ENCODE results near the gene CYP26A1.

Gene CYP26A1, protein sequence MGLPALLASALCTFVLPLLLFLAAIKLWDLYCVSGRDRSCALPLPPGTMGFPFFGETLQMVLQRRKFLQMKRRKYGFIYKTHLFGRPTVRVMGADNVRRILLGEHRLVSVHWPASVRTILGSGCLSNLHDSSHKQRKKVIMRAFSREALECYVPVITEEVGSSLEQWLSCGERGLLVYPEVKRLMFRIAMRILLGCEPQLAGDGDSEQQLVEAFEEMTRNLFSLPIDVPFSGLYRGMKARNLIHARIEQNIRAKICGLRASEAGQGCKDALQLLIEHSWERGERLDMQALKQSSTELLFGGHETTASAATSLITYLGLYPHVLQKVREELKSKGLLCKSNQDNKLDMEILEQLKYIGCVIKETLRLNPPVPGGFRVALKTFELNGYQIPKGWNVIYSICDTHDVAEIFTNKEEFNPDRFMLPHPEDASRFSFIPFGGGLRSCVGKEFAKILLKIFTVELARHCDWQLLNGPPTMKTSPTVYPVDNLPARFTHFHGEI

DNA sequence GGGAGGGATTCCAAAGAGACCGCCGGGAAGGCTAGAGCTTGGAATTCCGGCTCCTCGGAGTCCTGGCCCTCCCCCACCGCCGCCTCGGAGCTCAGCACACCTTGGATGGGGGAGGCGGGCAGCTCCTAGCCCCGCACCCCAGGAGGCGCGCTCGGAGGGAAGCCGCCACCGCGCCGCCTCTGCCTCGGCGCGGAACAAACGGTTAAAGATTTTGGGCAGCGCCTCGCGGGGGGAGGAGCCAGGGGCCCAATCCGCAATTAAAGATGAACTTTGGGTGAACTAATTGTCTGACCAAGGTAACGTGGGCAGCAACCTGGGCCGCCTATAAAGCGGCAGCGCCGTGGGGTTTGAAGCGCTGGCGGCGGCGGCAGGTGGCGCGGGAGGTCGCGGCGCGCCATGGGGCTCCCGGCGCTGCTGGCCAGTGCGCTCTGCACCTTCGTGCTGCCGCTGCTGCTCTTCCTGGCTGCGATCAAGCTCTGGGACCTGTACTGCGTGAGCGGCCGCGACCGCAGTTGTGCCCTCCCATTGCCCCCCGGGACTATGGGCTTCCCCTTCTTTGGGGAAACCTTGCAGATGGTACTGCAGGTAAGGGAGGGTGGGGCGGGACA, at the start of gene CYP26A1:
TSS of gene CYP26A1 (plus strand) at position 355 of the 608 bp plus-strand sequence. CDS start at position 397, 42 bp downstream.
- peak; percentile 18 for DNase-seq
- in situ Hi-C loops (cut with HindIII; ENCODE audit: low pct_ligation_motif_present, low pct_unique_long_range_greater_than_20kb, low sequenced_read_pairs) = no loop called here

DNA sequence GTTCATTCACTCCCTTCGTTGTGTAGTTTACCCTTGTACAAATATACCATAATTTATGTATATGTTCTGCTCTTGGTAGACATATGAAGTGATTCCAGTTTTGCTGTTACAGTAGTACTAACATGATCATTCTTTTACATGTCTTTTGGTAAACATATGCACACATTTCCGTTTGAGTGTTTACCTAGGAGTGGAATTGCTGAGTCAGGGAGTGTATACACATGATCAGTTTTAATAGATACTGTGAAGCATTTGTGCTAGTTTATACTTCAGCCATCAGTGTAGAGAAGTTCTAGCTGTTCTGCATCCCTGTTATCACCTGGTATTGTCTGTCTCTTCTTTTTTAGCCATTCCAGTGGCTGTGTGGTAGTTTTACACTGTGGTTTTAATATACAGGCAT, 47.6 kb upstream of the CYP26A1 start:
- in situ Hi-C loops (cut with HindIII; ENCODE audit: low pct_ligation_motif_present, low pct_unique_long_range_greater_than_20kb, low sequenced_read_pairs) = no loop called here
- no peak for DNase-seq

DNA sequence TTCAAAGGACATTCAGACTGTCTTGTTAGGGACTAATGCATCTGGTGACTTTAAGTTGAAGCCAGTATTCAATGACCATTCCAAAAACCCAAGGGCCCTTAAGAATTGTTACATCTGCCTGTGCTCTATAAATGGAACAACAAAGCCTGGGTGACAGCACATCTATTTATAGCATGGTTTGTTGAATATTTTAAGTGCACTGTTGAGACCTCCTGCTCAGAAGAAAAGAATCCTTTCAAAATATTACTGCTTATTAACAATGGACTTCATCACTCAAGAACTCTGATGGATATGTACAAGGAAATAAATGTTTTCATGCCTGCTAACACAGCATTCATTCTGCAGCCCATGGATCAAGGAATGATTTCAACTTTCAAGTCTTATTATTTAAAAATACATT, 46.2 kb upstream of the CYP26A1 start:
- DNase-seq = no peak
- in situ Hi-C loops (cut with HindIII; ENCODE audit: low pct_ligation_motif_present, low pct_unique_long_range_greater_than_20kb, low sequenced_read_pairs) = no loop called here

DNA sequence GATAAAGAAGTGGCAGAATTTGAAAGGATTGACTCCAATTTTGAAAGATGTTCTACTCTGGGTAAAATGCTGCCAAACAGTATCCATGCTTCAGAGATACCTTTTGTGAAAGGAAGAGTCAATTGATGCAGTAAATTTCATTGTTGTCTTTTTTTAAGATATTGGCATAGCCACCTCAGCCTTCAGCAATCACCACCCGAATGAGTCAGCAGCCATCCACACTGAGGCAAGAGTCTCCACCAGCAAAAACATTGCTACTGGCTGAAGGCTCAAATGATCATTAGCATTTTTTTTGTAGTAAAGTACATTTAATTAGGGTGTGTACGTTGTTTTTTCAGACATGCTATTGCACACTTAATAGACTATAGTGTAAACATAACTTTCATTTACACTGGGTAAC, 44.8 kb upstream of the CYP26A1 start:
- in situ Hi-C loops (cut with HindIII; ENCODE audit: low pct_ligation_motif_present, low pct_unique_long_range_greater_than_20kb, low sequenced_read_pairs) = no loop called here
- peak; percentile 36 for DNase-seq

DNA sequence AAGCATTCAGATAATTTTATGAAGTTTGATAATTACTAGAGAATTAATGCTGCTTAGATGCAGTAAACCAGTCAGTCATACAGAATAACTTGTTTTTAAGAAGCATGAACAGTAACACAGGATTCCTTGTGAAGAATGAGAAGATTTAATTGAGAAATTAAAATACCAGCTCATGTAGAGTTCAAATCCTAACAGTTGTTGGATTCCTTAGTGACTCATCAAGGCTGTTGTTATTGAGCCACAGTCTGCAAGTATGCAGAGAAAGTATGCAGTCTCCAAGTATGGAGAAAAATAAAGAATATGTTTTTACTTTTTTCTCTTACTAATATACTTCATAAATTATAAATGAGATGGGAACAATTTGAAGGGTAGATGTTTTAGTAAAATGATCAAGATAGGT, 43.3 kb upstream of the CYP26A1 start:
- DNase-seq = peak; percentile 69
- in situ Hi-C loops (cut with HindIII; ENCODE audit: low pct_ligation_motif_present, low pct_unique_long_range_greater_than_20kb, low sequenced_read_pairs) = no loop called here

DNA sequence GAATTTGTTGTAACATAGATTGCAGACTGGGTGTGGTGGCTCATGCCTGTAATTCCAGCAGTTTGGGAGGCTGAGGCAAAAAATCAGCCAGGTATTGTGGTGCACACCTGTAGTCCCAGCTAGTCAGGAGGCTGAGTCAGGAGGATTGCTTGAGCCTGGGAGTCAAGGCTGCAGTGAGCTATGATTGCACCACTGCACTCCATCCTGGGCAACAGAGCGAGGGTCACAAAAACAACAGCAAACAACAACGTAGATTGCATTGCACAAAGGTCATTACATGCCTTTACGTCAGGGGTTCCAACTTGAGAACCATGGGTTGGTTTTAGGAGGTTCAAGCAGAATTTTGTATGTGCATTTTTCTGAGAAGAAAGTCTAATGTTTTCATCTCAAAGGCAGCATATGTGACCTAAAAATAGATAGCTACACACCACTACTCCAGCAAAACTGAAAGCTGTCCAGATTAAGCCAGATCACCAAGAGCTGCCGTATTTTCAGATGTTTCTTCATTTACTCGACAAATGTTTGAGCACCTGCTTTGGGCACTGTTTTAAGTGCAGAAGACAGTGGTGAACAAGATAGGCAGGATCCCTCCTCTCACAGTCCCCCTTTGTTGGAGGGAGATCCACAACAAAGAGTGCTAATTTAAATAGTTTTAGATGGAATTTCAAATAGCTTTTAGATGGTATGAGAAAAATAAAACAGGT, 41.4 kb upstream of the CYP26A1 start:
- in situ Hi-C loops (cut with HindIII; ENCODE audit: low pct_ligation_motif_present, low pct_unique_long_range_greater_than_20kb, low sequenced_read_pairs) = no loop called here
- DNase-seq = no peak

DNA sequence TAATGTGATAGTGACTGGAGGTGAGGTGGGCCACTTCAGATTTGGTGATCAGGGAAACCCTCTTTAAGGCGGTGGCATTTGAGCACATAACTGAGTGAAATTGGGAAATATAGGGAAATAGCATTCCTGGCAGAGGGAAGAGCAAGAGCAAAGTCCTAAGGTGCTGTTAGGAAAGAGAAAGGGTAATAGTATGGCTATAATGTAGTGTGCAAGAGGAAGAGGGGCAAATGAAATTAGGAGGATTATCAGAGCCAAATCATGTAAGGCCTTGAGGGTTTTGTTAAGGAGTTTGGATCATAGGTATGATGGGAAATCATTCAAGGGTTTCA, 40.9 kb upstream of the CYP26A1 start:
- in situ Hi-C loops (cut with HindIII; ENCODE audit: low pct_ligation_motif_present, low pct_unique_long_range_greater_than_20kb, low sequenced_read_pairs) = no loop called here
- no peak for DNase-seq

DNA sequence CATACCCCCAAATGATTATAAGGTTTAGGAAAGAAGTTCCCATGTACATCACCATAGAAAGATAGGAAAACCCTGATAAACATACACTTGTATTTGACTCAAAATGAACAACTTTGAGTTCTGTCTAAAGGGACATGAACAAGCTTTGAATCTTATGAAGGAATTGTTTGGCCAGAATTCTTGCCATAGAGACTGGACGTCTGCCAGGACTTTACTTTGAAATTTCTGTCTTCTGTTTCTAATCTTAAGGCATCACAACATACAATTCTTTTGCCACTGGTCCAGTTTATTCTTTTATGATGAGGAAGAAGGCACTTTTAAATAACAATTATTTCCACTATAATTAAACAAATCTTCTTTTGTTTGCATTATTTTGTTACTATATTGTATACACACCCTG, 39.3 kb upstream of the CYP26A1 start:
- DNase-seq = no peak
- in situ Hi-C loops (cut with HindIII; ENCODE audit: low pct_ligation_motif_present, low pct_unique_long_range_greater_than_20kb, low sequenced_read_pairs) = no loop called here

DNA sequence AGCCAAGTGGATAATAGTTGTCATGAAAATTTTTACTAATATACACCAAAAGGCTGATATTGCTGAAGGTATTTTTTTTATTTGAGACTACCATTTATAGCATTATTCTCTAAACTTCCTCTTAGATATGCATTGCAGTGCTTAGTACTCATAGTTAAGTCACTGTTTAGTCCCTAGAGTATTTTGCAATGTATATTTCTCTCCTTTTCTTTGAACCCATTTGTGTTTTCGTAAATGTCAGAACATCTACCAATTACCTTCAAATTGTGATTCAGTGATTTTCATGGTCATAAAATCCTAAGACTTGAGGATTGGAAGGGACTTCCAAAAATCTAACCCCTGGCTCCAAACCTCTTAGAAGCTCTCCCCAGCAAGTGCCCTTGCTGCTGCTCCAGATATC, 34.6 kb upstream of the CYP26A1 start:
- no peak for DNase-seq
- in situ Hi-C loops (cut with HindIII; ENCODE audit: low pct_ligation_motif_present, low pct_unique_long_range_greater_than_20kb, low sequenced_read_pairs) = no loop called here

DNA sequence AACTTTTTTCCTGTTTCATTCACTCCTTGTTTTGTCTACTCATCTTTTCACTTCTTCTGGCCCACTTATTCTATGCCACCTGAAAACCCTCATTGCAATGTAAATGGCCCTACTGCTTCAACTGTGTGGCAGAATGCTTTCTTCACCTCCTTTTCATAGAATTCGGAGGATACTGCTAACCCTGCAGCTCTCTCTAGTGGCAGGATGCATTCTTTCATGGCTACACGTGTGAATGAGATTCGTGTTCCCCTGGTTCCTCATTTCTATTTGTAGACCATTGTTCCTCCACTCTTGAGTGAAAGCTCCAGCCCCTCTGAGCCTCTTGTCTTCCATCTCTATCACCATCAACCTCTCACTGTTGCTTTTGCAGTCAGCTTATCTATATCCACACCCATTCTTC, 34.0 kb upstream of the CYP26A1 start:
- in situ Hi-C loops (cut with HindIII; ENCODE audit: low pct_ligation_motif_present, low pct_unique_long_range_greater_than_20kb, low sequenced_read_pairs) = no loop called here
- DNase-seq = peak; percentile 57

DNA sequence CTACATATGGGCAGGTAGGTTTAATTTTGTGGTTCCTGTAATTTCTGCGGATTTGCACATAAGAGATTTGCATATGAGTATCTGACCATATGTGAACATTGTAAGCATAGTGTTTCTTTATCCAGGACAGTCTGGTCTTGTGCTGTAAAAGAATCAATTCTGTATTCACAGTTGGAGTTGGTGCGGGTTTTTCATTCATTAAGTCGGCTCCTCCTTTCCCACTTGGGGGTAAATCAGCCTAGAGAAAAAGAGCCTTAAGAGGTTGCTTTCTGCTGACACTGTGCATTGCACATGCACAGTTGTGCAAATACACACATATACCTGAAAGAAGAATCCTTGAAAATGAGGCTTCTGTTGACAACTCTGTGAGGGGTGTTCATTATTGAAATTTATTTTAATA, 19.2 kb upstream of the CYP26A1 start:
- DNase-seq = no peak
- in situ Hi-C loops (cut with HindIII; ENCODE audit: low pct_ligation_motif_present, low pct_unique_long_range_greater_than_20kb, low sequenced_read_pairs) = no loop called here

DNA sequence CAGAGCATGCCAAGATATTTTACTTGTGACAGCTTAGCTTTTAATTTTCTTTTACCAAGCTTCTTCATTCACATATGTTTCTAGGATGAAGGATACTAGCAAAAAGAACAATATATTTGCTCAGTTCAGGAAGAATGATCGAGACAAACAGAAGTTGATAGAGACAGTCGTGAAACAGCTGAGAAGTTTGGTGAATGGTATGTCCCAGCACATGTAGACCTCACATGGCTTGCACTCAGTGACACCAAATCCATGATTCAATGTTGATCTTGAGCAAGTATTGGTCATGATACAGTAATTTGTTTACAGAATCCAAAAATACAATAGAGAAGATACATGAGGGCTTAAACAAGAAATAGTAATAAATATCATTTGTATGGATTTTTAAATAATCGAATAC, 15.6 kb upstream of the CYP26A1 start:
- no peak for DNase-seq
- in situ Hi-C loops (cut with HindIII; ENCODE audit: low pct_ligation_motif_present, low pct_unique_long_range_greater_than_20kb, low sequenced_read_pairs) = no loop called here

DNA sequence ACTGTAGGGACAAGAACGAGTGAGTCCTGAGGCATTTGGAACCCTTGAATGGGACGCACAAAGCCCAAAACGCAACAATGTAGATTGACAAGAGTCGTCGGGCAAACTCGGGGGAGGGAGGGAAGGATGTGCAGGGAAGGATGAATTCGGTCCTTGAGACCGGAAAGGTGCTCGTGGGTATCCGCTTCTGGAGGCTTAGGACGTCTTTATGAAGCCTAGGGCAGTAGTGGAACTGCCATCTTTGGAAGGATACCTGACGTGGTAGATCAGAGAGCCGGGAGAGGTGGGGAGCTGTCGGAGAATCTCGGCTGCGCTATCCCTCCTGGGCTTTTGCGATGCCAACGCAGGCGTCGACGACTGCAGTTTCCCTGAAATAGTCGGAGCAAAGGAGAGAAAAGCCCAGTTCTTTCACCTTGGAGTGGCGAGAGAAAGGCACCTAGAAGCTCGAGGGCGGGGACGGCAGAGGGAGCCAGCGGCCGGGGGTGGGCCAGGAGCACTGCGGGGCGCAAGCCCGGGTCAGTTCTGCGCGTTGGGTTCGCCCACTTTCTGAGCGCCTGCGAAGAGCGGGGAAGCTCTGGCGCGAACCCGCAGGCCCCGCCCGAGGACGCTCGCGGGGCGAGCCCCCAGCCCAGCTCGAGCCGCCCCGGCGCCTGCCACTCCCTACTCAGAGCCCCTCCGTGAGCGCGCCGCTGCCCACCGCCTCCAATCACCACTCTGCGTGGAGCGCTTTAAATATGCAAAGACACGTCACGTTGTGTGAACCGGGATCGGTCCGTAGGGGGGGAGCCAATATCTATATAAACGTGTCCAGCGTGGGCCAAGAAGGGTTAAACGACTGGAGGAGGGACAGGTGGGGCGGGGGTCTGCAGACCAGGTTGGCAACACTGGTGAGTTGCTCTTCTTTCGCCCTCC, 13.5 kb upstream of the CYP26A1 start, which contains the start of gene CYP26C1:
TSS of gene CYP26C1 (plus strand) at position 824 of the 912 bp plus-strand sequence. CDS start 466 bp downstream, outside the sequence.
- no peak for DNase-seq
- in situ Hi-C loops (cut with HindIII; ENCODE audit: low pct_ligation_motif_present, low pct_unique_long_range_greater_than_20kb, low sequenced_read_pairs) = no loop called here

DNA sequence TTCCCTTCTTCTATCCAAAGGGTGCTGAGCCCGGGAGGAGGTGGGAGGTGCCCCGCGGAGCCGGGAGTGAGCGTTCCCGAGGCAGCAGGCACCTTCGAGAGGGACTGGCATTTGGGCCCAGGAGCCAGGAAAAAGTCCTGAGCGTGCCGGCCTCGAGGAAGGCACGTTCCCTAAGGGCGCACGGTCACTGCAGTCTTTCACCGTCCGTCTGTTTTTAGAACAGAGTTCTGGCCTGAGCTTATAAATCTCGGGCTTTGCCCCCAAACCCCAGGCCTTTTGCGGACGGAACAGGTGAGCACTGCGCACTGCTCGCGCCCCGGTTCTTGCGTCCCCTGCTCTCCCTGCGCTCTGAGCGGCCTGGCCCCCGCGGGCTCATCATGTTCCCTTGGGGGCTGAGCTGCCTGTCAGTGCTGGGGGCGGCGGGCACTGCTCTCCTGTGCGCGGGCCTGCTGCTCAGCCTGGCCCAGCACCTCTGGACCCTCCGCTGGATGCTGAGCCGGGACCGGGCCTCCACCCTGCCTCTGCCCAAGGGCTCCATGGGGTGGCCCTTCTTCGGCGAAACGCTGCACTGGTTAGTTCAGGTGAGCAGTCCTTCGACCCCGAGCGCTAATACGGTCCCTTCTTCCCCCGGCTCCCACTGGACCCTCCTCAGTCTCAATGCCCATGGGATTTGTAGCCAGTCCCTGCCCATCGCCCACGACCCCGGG, 12.7 kb upstream of the CYP26A1 start:
- in situ Hi-C loops (cut with HindIII; ENCODE audit: low pct_ligation_motif_present, low pct_unique_long_range_greater_than_20kb, low sequenced_read_pairs) = no loop called here
- DNase-seq = no peak

DNA sequence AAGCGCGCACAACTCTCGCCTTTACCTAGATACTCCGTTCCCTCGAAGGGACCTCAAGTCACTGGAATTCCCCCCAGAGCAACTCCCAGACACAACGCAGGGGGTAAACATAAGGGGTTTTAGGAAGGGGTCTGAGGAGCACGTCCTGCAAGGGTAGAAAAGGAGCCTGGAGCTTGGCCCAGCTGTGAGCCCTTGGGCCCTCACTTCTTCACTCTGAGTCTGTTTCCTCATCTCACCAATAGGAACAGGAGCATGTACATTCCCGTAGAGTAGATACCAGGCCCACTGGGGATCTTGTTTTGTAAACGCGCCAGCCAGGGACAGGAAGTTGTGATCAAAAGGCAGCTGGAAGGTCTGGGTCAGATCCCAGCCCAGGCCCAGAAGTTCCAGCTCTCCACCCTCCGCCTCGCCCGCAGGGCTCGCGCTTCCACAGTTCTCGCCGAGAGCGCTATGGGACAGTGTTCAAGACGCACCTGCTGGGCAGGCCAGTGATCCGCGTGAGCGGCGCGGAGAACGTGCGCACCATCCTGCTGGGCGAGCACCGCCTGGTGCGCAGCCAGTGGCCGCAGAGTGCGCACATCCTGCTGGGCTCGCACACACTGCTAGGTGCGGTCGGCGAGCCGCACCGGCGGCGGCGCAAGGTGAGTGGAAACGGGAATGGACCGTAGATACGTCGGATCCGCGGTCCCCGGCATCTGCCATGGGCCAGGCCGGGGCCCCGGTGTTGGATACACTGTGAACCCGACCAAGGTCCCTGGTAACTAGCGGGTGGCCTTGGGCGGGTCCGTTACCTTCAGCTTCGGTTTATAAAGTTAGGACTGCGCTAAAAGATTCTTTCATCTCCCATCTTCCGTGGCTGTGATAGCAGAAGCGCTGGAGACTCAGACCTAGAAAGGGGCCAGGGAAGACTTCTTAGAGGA, 11.8 kb upstream of the CYP26A1 start:
- DNase-seq = no peak
- in situ Hi-C loops (cut with HindIII; ENCODE audit: low pct_ligation_motif_present, low pct_unique_long_range_greater_than_20kb, low sequenced_read_pairs) = no loop called here

DNA sequence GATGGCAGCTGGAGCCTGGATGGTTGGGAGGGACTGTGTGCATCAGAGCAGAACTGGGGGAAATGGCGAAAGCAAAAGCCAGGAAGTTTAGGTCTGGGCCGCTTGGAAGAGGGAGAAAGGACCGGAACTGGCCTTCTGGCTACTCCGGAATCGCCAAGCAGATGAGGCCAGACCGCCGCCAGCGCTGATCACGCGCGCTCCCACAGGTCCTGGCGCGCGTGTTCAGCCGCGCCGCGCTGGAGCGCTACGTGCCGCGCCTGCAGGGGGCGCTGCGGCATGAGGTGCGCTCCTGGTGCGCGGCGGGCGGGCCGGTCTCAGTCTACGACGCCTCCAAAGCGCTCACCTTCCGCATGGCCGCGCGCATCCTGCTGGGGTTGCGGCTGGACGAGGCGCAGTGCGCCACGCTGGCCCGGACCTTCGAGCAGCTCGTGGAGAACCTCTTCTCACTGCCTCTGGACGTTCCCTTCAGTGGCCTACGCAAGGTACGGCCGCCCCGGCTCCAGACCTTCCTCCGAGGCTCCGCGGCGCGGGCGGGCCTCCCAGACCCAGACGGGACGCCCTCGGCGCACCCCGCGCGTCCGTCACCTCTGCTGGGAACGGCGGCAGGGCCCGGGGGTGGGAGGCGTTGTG, 11.1 kb upstream of the CYP26A1 start:
- peak; percentile 55 for DNase-seq
- in situ Hi-C loops (cut with HindIII; ENCODE audit: low pct_ligation_motif_present, low pct_unique_long_range_greater_than_20kb, low sequenced_read_pairs) = no loop called here
